NCI-H1048 (cell line): Measurements from ENCODE around the gene SGCG.
"Not testable (repeated sequence)": the region's sequence is repeated elsewhere in the genome, so short reads cannot be mapped to it uniquely, and the experiment has no call there.

ENCODE experiments used
- DNase-seq: peaks from one replicate; lab custom pipeline; 2025; lab: John Stamatoyannopoulos, UW

The SGCG gene

DNA sequence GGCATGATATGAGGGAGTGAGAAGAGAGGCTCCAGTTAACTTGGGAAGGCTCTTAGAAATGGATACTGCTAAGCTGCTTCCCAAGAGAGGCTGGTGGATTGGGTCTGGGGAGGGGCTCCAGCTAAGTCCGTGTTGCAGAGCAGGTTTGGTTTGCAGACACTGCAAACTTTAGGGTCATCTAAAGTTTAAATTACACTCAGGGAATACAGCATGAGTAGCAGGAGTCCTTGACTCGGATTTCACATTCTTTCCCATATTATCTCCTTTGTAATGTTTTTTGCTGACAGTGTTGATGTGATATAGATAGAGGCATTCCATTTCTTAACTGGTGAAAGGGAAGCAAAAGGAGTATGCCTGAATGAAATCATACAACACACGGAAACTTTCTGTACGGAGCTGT is 31.9 kb downstream of the SGCG start:
- no peak for DNase-seq

DNA sequence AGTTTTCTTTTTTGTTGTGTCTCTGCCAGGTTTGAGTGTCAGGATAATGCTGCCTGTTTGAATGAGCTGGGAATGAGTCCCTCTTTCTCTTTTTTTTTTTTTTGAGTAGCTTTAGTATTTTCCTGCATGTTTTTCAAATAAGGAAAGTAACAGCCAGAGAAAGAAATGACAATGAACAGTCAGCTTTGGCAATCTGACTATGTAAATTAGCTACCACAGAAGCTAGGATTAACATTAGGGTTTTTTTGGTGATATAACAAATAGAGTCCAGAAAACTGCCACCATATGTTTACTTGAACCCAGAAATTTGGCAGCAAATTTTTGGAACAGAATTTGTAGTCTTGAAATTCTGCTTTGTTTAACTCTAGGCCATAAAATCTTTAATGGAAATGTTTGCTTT is 50.5 kb downstream of the SGCG start:
- DNase-seq, result no peak

DNA sequence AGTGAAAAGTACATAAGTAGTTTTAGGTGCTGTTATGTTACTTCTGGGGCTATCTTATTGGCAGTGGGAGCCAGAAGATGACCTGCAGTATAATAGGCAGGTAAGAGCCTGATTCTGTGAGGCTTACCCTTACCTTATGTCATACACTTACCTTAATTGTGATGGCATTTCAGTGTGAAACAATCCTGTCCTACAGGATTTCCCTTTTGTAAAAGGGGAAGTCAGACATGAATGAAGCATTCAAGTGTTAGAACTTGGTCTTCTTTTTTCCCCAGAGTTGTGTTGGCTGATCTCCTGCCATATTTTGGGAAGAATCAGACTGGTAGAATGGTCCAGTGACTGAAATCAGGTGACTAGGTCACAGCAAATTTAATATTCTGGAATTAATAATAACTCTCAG is 55.2 kb downstream of the SGCG start:
- DNase-seq, result no peak

DNA sequence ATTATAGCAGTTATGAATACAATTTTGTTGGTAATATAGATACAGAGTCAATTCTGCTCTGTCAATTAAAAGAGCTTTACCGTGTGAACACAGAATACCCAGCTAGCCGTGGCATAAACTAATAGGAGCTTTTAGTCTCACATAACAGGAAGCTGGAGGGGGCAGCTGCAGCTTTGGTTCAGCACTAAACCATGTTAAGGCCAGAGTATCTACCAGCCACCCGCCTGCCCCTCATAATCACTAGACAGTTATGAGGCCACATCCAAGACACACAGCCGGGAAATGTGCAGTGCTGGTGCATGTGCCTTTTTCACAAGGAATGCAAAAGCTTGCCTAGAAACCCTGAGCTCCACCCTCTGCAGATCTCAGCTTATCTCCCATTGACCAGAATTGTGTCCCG is 62.3 kb downstream of the SGCG start:
- DNase-seq, result no peak

GRCh38 chr13:23248410-23248809 is 67.6 kb downstream of the SGCG start:
- DNase-seq, result not testable (repeated sequence)

GRCh38 chr13:23254506-23254905 is 73.7 kb downstream of the SGCG start:
- DNase-seq, result no peak

DNA sequence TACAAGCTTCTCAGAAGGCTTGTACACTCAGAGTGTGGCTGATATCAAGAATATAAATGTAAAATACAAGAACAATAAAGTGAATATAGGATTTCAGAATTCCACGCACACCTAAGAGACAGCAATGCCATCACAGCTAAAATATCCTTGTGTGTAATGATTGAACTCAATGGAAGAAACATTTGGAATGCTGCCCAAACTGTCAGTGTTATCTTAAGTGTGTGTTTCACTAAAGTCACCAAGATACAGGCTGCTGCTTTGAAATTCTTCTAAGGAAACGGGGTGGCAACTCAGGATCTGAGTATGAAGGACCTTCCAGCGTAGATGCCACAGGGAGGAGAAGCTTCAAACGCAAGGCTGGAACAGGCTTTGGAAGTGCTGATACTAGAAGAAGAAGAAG is 86.8 kb downstream of the SGCG start:
- no peak for DNase-seq

DNA sequence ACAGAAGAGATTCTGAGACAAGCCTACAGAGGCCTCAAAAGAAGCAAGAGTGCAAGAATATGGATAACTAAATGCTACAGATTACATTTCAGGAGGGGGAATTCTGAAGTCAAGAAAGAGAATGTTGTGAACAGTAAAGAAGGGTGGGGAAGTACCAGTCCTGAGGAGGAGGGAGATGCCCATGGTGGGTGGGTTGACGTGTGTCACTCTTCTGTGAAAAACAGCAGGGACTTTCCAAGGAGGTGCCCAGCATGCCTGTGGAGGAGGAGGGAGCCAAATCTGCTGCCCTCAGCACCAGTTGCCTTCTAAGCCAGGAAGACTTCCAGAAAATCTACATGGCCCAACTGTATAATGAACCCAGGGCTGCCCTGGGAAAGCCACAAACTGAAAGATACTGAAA is 87.7 kb downstream of the SGCG start:
- DNase-seq, result no peak

DNA sequence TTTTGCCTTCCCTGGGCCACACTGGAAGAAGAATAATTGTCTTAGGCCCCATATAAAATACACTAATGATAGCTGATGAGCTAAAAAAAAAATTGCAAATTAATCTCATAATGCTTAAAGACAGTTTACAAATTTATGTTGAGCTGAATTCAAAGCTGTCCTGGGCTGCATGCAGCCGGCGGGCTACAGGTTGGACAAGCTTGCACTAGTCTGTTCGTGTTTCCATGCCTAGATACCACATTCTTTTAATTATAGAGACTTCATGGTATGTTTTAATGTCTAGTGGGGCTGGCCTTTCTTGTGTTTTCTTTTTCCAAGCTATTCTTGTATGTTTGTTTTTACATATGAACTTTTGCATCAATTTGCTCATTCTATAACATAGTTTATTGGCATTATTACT is 90.6 kb downstream of the SGCG start:
- DNase-seq, result no peak

- no peak for DNase-seq
Observed at GRCh38 chr13:23273498-23273897, 92.7 kb downstream of the SGCG start.

DNA sequence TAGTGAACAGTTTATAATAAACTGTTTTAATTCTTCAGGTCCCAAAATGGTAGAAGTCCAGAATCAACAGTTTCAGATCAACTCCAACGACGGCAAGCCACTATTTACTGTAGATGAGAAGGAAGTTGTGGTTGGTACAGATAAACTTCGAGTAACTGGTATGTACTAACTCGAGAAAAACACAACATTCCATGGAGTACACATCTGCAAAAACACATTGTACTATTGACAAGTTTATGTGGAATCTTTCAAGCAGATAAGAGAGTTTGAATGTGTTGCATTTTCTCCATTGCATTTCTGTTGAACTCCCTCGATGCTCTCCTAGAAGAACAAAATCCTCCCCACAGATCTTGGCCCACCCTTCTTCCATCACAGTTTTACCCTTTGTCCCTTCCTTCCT is 98.5 kb downstream of the SGCG start:
- no peak for DNase-seq

DNA sequence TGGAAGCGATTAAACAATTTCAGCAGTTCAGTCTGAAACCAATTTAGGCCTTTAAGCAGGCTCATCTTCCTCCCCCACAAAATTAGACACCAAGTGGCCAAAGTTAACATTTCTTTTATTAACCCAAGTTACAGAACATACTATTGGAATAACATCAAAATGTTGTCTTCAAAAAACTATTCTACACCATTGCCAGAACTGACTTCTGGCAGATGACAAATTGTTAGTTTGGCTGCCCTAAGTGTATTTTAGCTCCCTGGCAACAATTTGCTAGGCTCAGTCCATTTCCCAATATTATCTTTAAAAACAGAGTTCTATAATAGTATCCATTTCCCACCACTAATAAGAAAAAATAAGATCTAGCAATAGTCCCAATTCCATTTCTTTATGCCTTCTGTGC is 107.8 kb downstream of the SGCG start:
- DNase-seq, result no peak

DNA sequence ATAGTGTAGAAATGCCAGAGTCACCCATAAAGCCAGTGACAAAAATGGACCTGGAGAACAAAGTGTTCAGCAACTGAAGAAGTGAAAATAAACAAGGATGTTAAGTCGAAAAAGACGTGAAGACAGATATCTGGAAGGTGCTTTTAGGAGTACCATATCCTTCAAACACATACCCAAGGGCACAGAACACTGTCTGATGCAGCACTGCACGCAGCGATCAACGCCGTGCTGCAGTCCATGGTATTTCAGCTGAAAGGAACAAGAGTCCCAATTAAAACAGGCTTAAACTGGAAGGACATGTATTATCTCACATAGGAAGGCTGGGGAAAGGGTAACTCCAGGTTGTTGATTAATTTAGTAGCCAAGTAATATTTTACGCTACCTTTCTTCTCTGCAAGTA is 108.2 kb downstream of the SGCG start:
- DNase-seq, result no peak

DNA sequence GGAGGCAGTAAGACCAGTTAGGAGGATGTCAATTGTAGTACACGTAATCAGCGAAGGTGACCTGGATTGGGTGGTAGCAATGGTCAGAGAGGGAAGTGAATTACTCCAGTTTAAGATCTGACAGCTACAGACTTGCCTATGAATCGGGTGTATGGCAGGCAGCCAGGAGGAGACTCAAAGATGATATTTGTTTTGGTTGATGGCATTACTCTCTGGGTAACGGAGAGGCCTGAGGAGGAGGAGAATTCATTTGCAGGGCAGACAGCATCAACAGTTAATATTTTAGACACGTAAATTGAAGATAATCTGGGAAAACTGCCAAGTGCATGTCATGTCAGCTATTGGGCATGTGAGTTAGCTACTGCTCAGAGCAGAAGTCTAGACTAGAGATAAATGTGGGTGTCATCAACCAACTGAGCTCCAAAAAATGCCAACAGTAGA is 109.2 kb downstream of the SGCG start:
- no peak for DNase-seq

DNA sequence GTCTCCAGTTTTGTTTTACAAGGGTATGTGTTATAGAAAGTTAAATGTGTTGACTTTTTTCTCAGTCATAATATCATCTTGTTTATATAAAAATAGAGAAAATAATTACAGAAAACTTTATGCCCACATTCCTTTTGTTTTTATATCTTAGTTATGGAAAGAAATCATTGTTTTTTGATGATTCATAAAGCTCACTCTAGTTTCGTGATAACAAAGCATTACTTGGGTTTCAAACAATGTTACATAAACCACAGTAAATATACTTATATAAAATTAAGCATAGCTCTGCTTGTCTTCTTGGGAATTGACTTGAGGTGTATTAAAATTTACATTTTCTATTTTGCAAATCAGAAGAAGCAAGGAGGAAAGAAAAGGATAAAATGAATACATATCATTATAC is 111.8 kb downstream of the SGCG start:
- DNase-seq, result peak; percentile 12

- DNase-seq, result not testable (repeated sequence)
Observed at GRCh38 chr13:23314837-23315236, 134.1 kb downstream of the SGCG start.

- DNase-seq, result no peak
Observed at GRCh38 chr13:23319883-23320224, 139.1 kb downstream of the SGCG start.

DNA sequence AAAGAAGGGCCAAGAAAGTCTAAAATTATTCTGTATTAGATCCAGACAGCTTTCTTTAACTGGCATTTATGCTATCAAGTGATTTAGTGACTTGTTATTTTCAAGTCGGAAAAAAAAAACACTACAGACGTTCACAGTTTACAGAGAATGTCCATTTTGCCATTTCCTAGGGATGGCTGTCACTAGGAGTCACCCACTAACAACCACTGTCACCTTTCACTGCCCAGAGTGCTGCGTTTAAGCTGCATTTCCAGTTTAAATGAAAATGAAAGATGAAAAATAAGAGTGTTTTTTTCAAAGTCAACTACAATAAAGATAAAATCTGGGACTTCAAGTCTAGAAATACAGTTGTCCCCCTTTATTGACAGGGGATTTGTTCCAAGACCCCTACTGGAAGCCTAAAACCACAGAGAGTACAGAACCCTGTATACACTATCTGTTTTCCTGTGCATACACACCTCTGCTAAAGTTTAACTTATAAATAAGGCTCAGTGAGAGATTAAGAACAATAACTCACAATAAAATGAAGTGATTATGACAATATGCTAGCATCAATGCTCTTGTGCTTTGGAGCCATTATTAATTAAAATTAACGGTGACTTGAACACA is 140.3 kb downstream of the SGCG start:
- DNase-seq, result no peak

DNA sequence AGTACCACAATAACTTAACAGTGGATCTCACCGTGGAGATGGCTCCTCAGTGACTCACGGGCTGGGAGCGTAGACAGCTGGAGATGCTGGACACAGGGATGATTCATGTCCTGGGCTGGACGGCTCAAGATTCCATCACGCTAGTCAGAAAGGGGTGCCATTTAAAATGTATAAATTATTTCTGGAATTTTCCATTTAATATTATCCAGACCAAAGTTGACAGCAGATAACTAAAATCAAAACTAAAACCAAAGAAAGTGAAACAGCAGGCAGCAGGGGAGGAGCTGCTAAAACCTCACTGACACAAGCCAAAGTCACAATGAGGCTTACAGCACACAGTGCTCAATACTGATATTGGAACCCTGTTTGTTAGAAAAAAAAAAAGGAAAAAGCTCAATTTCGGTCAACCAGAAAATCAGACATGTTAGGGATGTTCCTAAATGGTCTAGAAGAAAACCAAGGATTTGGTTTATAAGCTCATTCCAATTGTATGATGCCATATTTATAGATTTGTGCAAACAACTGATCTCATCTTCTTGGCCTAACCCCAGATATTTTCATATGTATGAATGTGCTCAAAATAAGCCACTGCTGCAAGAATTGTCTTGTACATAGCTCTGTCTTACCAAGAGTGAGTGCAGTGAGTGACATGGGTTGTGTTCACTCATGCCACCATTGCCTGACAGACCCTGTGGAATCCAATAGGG is 140.9 kb downstream of the SGCG start:
- DNase-seq, result no peak

GRCh38 chr13:23322353-23323336 is 141.9 kb downstream of the SGCG start:
- DNase-seq, result no peak

- no peak for DNase-seq
Observed at GRCh38 chr13:23323946-23324709, 143.3 kb downstream of the SGCG start.

GRCh38 chr13:23325191-23325590 is 144.4 kb downstream of the SGCG start:
- no peak for DNase-seq
